ENCODE measurements around the gene PACRG.

PACRG gene

DNA sequence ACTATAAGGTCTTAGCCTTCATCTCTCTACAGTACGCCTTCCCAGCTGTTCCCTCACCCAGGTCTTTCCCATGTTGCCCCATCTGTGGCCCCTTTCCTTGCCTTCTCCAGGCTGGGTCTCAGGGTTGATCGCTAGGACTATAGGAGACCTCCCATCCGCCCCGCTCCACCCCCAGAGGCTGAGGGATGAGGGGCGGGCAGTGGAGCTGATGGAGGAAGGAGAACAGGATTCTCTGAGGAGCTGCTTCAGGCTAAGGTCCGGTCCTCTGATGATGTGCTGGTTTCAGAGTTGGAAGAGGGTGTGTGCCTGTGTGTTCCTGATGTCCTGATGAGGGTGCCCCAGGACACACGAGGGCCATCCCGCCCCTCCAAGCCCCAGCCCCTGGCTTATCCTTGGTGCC is 531.9 kb downstream of the PACRG start:
- DNase-seq = no peak

DNA sequence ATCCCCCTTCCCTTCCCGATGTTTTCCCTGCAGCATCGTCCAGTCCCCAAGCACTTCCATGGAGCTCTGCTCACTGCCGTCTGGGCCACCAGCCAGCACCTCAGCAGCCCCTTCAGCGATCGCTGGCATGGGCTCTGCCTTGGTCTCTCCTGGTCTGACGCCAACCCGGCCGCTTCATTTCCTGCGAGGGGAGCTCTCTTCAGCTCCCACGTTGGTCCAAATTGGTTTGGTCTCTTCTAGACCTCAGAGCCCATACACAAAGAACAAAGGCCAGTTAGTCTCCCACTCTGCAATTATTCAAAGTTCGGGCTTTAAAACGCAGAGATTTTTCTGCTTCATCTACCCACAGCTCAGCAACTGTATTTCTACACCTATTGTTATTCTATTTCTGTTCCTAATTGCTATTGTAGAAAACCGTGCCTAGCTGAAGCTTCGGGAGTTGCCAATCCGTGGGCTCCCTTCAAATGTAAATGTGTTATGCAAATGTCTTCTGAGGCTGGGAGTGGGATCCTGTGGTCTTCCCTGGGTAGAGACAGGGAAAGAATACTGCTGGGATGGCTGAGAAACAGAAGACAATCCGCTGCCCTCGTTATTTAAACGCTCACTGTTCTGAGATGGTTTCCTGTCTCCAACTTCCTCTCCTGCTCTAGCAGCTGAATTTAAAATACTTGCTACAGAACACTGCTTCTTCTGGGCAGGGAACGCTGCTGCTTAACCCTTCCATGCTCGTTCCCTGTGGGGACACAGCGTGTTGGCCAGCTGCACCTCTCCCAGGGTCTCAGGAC is 532.5 kb downstream of the PACRG start:
- DNase-seq = no peak

DNA sequence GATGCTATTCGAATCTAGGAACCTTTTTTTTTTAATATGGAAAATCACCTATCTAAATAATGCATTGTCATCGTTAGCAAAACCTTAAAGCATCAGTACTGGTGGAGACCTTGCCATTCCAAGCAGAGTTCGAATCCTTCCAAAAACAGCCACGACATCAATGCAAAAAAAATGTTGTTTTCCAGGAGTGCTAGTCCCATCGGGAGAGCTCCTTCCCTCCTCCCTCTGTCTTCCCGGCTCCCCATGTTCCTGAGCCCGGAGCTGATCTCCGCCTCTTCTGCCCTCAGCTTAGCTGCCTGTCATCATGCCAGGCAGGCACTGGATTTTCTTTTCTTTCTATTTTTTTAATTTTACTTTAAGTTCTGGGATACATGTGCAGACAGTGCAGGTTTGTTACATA is 533.1 kb downstream of the PACRG start:
- DNase-seq = no peak

GRCh38 chr6:163261361-163261760 is 533.6 kb downstream of the PACRG start:
- DNase-seq = no peak

- DNase-seq = no peak
These were observed 534.3 kb downstream of the PACRG start for GRCh38 chr6:163262080-163262479.

GRCh38 chr6:163263196-163263595 is 535.4 kb downstream of the PACRG start:
- DNase-seq = peak; percentile 26

- DNase-seq = no peak
These were observed 536.4 kb downstream of the PACRG start for GRCh38 chr6:163263998-163264661.

GRCh38 chr6:163264662-163265035 is 536.9 kb downstream of the PACRG start:
- DNase-seq = no peak

GRCh38 chr6:163281634-163282033 is 553.9 kb downstream of the PACRG start:
- no peak for DNase-seq

GRCh38 chr6:163282672-163283071 is 554.9 kb downstream of the PACRG start:
- no peak for DNase-seq

DNA sequence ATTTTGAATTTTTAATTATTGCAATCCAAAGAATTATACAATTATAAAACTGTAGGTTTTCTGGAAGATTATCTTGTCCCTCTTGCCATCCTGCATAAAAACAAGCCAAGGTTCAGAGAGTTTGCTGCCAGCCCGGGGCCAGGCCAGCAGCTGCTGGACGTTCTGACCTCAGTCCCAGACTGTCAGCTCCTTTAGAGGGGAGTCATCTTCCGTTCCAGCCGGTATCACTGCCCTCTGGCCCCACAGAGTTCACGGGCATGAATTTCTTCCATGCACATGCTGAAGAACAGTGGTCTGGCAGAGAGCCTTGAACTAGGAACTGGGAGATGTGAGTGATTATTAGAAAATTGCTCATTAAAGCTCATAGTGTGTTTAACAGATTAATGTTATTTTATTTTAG is 556.4 kb downstream of the PACRG start:
- DNase-seq = no peak

DNA sequence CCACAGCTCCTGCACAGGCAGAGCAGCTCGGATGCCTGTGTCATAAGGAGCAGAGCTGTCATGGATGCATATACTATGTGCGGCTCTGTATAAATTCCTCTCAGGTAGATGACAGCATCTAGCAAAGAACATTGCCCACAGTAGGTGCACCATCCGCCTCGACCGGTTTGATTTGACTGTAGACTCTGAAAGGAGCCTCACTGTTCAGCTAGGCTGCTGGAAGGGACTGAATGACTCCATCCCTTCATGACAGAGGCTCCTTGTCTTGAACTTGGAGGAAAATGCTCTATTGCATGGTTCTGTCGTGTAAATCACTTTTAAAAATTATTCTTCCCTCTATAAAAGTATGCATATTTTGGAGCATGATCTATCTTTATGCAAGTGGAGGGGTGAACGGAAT is 557.9 kb downstream of the PACRG start:
- no peak for DNase-seq

DNA sequence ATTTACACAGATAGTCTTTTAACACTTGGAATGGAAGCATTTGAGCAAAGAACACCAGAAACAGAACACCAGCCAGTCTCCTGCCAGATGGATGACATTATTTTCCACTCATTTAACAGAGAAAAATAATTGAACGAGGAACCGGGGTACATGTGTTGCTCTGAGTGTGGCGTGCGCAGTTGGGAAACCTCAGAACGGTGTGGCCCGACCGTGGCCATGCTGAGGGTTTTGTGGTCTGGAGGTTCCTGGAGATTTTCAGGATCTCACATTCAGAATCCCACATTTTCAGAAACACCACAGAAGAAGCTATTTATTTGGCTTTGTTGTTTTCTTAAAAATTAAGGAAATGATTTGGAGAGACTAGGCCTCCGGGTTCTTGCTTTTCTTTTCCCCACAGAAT is 559.9 kb downstream of the PACRG start:
- DNase-seq = no peak

DNA sequence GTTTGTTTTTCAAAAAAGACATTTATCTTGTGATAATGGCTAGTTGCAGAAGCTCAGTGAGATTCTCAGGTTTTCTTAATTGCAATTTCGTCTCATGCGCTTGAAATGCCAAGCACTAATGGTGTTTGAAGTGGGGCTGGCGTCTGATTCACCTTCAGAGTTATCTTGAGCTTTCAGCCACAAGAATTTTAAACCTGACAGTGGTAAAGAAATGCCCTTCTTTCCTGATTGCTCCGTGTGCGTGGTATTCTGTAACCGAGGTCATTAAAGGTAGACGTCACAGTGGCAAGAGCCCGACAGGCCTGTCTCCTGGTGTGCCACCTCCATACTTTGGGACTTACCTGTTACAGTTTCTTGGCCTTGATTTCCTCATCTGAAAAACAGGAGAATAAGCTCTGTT is 560.3 kb downstream of the PACRG start:
- no peak for DNase-seq

DNA sequence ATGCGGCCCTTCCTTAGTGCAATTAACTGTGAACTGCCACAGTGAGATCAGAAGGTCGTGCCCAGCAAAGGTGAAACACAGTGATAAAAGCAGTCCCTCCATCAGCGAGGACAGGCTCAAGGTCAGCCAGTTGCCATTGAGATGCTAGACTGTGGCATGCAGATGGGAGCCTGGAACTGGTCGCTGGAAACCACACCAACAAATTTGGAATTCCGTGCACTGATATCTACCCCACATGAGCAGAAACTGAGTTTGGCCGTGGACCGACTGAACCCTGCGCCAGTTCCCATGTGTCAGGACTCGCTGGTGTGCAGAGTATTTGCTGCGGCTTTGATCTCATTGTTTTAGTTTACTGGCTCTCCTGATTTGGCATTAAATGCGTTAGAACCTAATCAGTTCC is 561.1 kb downstream of the PACRG start:
- DNase-seq = no peak

GRCh38 chr6:163289447-163289846 is 561.7 kb downstream of the PACRG start:
- DNase-seq = no peak

DNA sequence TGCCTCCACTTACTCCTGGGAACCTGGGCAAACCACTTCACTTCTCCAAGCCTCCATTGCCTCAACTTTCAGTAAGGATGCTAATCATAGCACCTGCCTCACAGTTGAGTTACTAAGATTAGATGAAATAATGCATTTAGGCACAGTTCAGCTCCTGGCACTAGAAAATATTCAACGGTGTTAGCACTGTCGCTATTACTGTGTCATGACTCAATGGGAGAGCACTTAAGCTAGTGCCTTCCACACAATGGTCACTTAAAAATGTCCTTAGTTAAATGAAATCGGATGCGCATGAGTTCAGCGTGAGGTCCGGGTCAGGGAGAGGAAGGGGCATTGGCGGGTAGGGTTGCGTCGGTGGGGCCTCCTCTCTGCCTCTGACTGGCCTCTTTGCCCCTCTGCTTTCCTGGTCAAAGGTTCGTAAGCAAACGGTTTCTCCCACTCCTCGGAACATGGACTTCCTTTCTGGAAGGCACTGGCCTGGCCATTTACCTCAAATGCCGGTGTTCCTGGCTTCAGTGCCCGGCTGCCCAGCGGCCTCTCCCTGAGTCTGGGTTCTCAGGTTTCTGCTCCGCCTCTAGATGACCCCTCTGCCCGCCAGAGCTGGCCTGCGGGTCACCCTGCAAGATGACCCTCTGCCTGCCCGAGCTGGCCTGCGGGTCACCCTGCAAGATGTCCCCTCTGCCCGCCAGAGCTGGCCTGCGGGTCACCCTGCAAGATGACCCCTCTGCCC is 562.9 kb downstream of the PACRG start:
- DNase-seq = no peak

DNA sequence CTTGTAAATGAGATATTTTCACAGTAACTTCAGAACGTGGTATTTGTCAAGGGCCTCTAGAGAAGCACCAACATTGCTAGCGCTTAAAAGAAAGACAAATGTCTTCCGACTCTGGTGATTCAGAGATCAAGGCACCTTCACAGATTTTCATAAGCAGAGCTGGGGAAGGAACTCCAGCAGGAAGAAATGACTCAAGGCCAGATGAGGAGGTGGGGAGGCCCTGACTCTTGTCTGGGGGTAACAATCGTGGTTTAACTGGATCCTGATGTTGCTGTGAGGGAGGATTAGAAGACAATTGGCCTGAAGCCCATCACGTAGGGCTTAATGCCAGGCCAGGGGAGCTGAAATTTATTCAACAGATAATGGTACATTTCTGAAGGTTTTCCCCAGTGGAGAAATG is 563.8 kb downstream of the PACRG start:
- DNase-seq = no peak

- no peak for DNase-seq
These were observed 565.5 kb downstream of the PACRG start for GRCh38 chr6:163293286-163293685.

GRCh38 chr6:163294734-163295133 is 567.0 kb downstream of the PACRG start:
- DNase-seq = no peak

GRCh38 chr6:163296835-163297519 is 569.2 kb downstream of the PACRG start:
- no peak for DNase-seq

DNA sequence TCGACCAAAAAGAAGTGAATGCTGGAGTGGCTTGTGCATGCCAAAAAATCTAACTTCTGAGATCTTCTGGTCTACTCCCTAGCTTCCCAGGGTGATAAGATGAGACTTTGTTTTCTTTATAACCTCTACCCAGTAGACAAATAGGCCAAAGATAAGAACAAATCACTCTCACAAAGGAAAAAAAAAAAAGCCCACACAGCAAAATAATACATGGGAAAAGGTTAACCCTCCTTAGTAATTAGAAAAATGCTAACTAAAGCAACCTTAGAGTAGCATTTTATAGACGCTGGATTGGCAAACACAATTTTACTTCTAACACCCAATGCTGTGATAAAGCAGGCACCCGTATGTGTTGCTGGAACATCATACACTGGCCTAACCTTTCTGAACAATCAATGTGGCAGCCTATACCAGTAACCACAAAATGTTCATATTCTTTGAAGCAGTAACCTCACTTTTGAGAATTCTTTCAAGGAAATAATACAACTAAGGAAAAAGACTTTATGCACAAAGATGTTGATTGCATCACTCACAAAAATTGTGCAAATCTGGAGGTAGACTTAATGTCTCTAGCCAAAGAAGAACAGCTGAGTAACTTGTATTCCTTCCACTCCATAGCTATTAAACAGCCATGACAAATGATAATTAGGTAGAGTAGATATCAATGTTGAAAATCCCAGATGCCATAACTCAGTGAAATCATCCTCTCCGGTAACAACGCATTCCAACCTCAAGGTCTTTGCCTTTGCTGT is 570.5 kb downstream of the PACRG start:
- no peak for DNase-seq

DNA sequence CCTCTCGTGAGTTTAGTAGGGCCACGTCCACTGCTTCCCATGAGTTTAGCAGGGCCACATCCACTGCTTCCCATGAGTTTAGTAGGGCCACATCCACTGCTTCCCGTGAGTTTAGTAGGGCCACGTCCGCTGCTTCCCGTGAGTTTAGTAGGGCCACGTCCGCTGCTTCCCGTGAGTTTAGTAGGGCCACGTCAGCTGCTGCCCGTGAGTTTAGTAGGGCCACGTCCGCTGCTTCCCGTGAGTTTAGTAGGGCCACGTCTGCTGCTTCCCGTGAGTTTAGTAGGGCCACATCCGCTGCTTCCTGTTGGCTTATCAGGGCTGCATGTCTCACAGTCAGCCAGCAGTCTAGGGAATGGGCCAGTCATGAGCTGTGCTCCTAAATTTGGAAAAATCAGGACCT is 573.1 kb downstream of the PACRG start:
- DNase-seq = no peak

All from RPMI8226 (cell line).